ENCODE measurements around the gene ZNF536. TPM values are rescaled to one million over a fixed set of nuclear protein-coding genes. Genes with fewer than 3 reads are reported as not detected.

Gene ZNF536
- total RNA-seq, 1 experiment from 2014 or later = not detected

- intact Hi-C loops (cut with micrococcal nuclease; ENCODE audit: unreplicated experiment) = no loop called here
- no peak overlapping the region for H3K4me3 ChIP-seq (ENCODE audit: low read depth, low read length)
- Mint-ChIP-seq H3K4me1 (ENCODE audit: low read depth, unreplicated experiment) (no peaks in the 10 kb centered on the region), H3K27ac (ENCODE audit: unreplicated experiment) (no peak overlapping the region), H3K9me3 (ENCODE audit: unreplicated experiment) (no peaks in the 10 kb centered on the region), H3K27me3 (ENCODE audit: insufficient read depth, unreplicated experiment) (peaks cover 27% of the 10 kb centered on the region), H3K4me3 (ENCODE audit: unreplicated experiment) (no peak overlapping the region), H3K36me3 (ENCODE audit: insufficient read depth, unreplicated experiment) (no peaks in the 10 kb centered on the region)
- H3K4me1 ChIP-seq = no peaks in the 10 kb centered on the region
- H3K27me3 ChIP-seq (replicated peaks; ENCODE audit: control insufficient read depth, insufficient read depth, low read length) = no peaks in the 10 kb centered on the region
- POLR2A ChIA-PET = no interaction called here
- CTCF ChIA-PET = interaction anchor here (0.7 kb wide), 1 partner anchor 153 kb away, joined by 4 read pairs; no protein-coding TSS in a partner anchor
- DNase-seq = no peak
- no peaks in the 10 kb centered on the region for H3K9me3 ChIP-seq
- no peak for TF ChIP-seq CTCF (IDR thresholded peaks at IDR 0.05; ENCODE audit: insufficient read depth in 1 of 2, low read depth in 1 of 2, low read length in 1 of 2, severe bottlenecking in 1 of 2, unreplicated experiment in 1 of 2)
- H3K36me3 ChIP-seq (ENCODE audit: control insufficient read depth, insufficient read depth, low read length) = no peaks in the 10 kb centered on the region
- BruUV-seq (replicated peaks) = no TSS peak
These were observed 78.7 kb downstream of the ZNF536 start for GRCh38 chr19:30450835-30451321.

DNA sequence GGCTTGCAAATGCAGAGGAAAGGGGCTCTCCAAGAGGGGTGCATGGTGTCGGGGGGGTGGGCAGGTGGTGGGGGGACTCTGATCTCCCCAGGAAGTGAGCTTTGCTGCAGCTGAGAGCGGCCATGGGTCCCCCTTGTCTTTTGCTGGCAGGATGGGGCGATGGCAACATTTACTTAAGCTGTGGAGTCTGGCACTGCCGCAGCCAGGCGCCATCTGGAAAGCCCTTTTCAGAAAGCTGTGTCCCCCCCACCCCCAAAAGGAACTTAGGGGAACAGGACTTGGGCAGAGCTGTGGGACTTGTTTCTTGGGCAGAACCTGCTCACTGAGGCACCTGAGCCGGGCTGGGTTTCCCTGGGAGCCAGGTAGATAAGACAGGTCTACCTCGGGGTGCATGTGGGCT is 80.7 kb downstream of the ZNF536 start:
- Histone ChIP-seq H3K4me3 (ENCODE audit: low read depth, low read length) (no peak overlapping the region), H3K27me3 (replicated peaks; ENCODE audit: control insufficient read depth, insufficient read depth, low read length) (no peaks in the 10 kb centered on the region), H3K9me3 (no peaks in the 10 kb centered on the region), H3K36me3 (ENCODE audit: control insufficient read depth, insufficient read depth, low read length) (no peaks in the 10 kb centered on the region), H3K4me1 (no peaks in the 10 kb centered on the region)
- intact Hi-C loops (cut with micrococcal nuclease; ENCODE audit: unreplicated experiment) = no loop called here
- DNase-seq = no peak
- Mint-ChIP-seq H3K4me1 (ENCODE audit: low read depth, unreplicated experiment) (no peaks in the 10 kb centered on the region), H3K9me3 (ENCODE audit: unreplicated experiment) (no peaks in the 10 kb centered on the region), H3K36me3 (ENCODE audit: insufficient read depth, unreplicated experiment) (no peaks in the 10 kb centered on the region), H3K4me3 (ENCODE audit: unreplicated experiment) (no peak overlapping the region), H3K27me3 (ENCODE audit: insufficient read depth, unreplicated experiment) (peaks cover 19% of the 10 kb centered on the region), H3K27ac (ENCODE audit: unreplicated experiment) (no peak overlapping the region)
- no peak for TF ChIP-seq CTCF (IDR thresholded peaks at IDR 0.05; ENCODE audit: insufficient read depth in 1 of 2, low read depth in 1 of 2, low read length in 1 of 2, severe bottlenecking in 1 of 2, unreplicated experiment in 1 of 2)
- ChIA-PET CTCF (no interaction called here), POLR2A (no interaction called here)
- no TSS peak for BruUV-seq (replicated peaks)

DNA sequence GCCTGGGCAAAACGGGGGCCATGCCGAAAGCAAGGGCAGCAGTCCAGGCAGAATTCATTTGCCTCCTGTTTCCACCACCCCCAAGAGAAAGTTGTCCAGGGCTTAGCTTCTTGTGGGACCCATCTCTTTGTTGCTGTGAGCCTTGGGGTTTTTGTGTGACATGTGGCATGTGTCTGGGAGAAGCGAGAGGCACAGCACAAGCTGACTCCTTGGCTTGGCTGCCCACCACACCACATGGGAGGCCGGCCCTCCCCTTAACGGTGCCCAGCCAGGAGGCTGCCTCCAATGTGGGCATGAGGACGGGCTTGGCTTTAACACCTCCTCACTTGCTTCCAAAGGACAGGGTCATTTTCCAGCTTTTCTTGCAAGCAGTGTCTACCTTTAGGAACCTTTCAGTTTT is 81.6 kb downstream of the ZNF536 start:
- no peaks in the 10 kb centered on the region for H3K9me3 Mint-ChIP-seq (ENCODE audit: unreplicated experiment)
- no peak overlapping the region for H3K4me3 ChIP-seq (ENCODE audit: low read depth, low read length)
- H3K4me1 Mint-ChIP-seq (ENCODE audit: low read depth, unreplicated experiment) = no peaks in the 10 kb centered on the region
- no peaks in the 10 kb centered on the region for H3K36me3 Mint-ChIP-seq (ENCODE audit: insufficient read depth, unreplicated experiment)
- no peak for TF ChIP-seq CTCF (IDR thresholded peaks at IDR 0.05; ENCODE audit: insufficient read depth in 1 of 2, low read depth in 1 of 2, low read length in 1 of 2, severe bottlenecking in 1 of 2, unreplicated experiment in 1 of 2)
- H3K27ac Mint-ChIP-seq (ENCODE audit: unreplicated experiment) = no peak overlapping the region
- H3K27me3 Mint-ChIP-seq (ENCODE audit: insufficient read depth, unreplicated experiment) = peaks cover 17% of the 10 kb centered on the region
- H3K36me3 ChIP-seq (ENCODE audit: control insufficient read depth, insufficient read depth, low read length) = no peaks in the 10 kb centered on the region
- ChIA-PET CTCF (no interaction called here), POLR2A (no interaction called here)
- intact Hi-C loops (cut with micrococcal nuclease; ENCODE audit: unreplicated experiment) = no loop called here
- no peaks in the 10 kb centered on the region for H3K27me3 ChIP-seq (replicated peaks; ENCODE audit: control insufficient read depth, insufficient read depth, low read length)
- H3K9me3 ChIP-seq = no peaks in the 10 kb centered on the region
- no peaks in the 10 kb centered on the region for H3K4me1 ChIP-seq
- no peak for DNase-seq
- BruUV-seq (replicated peaks) = no TSS peak
- H3K4me3 Mint-ChIP-seq (ENCODE audit: unreplicated experiment) = no peak overlapping the region
